PC-3 (cell line): Measurements from ENCODE around the gene CRYGA.

Experiments
- CTCF ChIP-seq: fragments of 300-600 bp; sonication (generic); conservative IDR thresholded peaks from 2 replicates; pipeline ENCODE4 v1.5.1; 2017; ENCODE audit warnings: antibody characterized with exemption, low read depth, mild to moderate bottlenecking, low read length
- EZH2 ChIP-seq: fragments of 300-600 bp; sonication (generic); IDR thresholded peaks from one replicate; pipeline ENCODE4 v1.6.1; 2017; ENCODE audit warnings: antibody characterized with exemption, mild to moderate bottlenecking, low read length; ENCODE audit not compliant: unreplicated experiment
- EZH2phosphoT487 ChIP-seq: fragments of 300-600 bp; sonication (generic); IDR thresholded peaks from 2 replicates; pipeline ENCODE4 v1.6.1; 2018; ENCODE audit warnings: mild to moderate bottlenecking, antibody characterized with exemption, low read length, borderline replicate concordance

- TF ChIP-seq CTCF, result no peak
- TF ChIP-seq EZH2, result no peak
- TF ChIP-seq EZH2phosphoT487, result no peak
Measured at GRCh38 chr2:208182835-208183234, 19.4 kb upstream of the CRYGA start.
